Effector CD4-positive, alpha-beta T cell (primary cell): Measurements from ENCODE around the gene SBNO2.

ENCODE experiments used
- DNase-seq: peaks from one replicate; pipeline ENCODE4 v3.0.0-alpha.2; 2020

The SBNO2 gene

GRCh38 chr19:1153891-1154730, 20.0 kb downstream of the SBNO2 start:
- no peak for DNase-seq

- no peak for DNase-seq
These were observed 22.0 kb downstream of the SBNO2 start for GRCh38 chr19:1151917-1152587.

DNA sequence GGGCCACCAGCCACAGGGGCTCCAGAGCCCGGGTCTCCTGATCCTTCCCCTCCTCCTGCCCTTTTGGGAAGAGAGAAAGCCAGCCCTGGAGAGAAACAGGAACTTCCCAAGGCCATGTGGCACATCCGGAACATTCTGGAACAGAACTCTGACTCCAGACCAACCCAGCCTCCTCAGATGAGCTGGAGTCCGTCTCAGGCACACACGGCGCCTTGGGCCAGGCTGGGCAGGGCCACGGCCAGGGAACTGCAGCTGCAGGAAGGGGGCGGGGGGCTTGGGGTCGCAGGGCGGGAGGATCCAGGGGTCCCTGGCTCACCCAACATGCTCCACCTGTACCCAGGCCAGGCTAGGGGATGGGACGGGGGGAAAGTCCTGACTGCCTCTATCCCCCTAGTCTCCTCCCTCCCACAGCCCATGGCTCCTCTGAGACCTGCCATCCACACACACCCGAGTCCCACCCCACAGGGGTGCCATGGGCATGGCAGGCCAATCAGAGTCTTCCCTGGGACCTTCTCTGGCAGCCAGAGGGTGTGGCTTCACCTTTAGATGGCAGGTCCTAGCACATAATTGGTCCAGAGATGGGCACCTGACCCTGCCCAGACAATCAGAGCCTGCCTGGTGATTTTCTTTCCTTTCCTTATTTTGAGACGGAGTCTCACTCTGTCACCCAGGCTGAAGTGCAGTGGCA, 22.9 kb downstream of the SBNO2 start:
- no peak for DNase-seq

DNA sequence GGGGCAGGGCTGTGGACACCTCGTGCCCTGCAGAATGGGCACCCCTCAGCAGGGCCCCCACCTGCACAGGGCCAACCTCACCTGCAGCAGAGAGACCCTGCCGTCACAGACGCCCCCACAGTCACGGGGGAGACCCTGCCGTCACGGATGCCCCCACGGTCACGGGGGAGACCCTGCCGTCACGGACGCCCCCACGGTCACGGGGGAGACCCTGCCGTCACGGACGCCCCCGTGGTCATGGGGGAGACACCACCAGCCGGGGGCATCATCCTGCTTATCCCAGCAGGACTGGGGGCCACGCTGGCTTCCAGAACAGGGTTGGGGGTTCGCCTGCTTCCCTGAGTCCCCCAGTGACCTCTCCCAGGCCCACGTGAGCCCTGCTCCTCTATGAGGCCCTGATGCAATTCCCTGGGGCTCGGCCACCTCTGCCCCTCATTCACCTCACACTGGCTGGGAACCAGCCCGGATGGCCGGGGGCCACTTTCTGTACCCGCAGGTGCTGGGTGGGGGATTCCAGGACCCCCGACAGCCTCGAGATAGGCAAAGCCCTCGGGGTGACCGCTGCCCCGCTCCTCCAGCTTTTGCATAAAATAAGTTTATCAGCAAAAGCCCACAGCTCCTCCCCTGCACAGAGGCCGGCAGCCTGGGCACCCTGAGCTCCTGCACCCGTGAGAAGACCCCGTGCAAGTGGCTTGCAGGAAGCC, 23.6 kb downstream of the SBNO2 start:
- DNase-seq, result no peak

DNA sequence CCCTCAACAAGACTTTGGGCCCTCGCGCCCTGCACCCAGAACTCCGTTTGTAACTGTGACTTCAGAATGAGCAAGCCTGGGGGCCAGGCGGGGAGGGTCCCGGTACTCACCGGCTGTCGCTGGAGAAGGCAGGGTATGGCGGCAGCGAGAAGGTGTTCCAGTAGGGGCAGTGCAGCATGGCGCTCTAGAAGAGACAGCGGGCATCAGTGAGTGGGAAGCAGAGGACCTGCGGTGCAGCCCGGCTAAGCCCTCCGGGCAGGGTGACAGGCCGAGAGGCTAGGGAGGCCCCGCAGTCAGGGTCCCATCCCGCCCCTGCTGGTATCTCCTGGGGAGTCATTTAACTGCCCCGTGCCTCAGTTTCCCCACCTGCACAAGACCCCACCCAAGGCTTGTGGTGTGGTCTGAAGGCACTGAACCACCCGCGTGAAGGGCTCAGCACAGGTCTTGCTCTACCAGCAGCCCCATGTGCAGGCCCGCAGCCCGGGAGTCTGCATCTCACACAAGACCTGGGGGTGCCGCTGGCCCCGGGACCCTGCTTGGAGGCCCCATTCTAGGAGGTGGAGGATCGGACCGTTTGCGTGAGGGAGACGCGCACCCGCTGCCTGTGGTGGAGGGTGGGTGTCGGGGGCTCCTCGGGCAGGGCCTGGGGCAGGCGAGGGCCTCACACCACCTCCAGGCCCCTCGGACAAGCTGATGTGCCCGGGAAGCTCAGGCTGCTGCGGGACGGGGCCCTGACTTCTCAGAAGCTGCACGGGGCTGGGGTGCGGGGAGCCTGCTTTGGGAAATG, 24.6 kb downstream of the SBNO2 start:
- no peak for DNase-seq

DNA sequence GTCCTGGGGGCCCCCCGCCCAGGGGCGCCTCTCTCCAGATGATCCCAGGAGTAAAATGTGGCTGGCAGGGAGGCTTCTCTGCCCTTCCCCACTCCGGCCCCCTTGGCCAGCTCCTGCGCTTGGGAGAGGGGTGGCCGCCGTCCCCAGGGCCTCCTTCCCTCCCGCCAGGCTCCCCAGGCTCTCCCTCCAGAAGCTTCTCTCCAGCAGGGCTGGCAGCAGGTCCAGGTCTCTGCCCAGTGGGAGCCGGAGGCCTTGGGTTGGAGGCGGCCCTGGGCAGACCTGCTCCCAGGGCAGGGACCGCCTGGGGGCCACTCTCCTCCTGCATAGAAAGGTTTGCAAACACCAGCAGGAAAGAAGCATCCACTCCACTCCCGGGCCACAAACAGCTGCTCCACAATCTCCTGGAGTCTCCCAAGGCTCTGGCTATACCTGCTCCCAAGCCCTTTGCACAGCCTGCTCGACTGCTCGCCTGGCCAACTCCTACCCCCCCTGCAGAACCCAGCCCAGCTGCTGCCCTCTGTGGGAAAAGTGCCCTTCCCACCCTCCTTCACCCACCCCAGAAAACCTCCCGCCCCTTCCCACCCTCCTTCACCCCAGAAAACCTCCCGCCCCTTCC, 26.0 kb downstream of the SBNO2 start:
- DNase-seq, result no peak

- DNase-seq, result no peak
These were observed 26.9 kb downstream of the SBNO2 start for GRCh38 chr19:1146858-1147780.

DNA sequence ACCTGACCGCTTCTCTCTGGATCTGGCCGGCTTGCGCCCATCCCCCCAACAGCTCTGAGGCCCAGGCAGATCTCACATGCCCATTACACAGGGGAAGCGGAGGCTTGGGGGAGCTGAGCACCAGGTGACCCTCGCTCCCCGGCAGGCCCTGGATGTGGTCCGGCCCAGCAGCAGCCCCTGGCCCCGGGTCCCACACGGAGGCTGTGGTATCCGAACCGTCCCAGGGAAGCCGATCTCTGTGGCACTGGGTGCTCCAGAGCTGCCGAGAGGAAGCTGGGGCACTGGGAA, 27.7 kb downstream of the SBNO2 start:
- DNase-seq, result no peak

- no peak for DNase-seq
These were observed 28.2 kb downstream of the SBNO2 start for GRCh38 chr19:1145635-1146411.

DNA sequence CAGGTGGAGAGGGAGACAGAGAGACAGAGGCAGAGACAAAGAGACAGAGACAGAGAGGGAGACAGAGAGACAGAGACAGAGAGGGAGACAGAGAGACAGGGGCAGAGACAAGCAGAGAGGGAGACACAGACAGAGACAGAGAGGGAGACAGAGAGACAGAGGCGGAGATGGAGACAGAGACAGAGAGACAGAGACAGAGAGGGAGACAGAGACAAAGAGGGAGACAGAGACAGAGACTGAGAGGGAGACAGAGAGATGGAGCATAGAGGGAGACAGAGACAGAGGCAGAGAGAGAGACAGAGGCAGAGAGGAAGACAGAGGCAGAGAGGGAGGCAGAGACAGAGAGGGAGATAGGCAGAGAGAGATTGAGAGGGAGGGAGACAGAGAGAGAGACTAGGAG, 29.3 kb downstream of the SBNO2 start:
- DNase-seq, result no peak

GRCh38 chr19:1143828-1144399, 30.2 kb downstream of the SBNO2 start:
- DNase-seq, result no peak

GRCh38 chr19:1141944-1142343, 32.1 kb downstream of the SBNO2 start:
- DNase-seq, result no peak

DNA sequence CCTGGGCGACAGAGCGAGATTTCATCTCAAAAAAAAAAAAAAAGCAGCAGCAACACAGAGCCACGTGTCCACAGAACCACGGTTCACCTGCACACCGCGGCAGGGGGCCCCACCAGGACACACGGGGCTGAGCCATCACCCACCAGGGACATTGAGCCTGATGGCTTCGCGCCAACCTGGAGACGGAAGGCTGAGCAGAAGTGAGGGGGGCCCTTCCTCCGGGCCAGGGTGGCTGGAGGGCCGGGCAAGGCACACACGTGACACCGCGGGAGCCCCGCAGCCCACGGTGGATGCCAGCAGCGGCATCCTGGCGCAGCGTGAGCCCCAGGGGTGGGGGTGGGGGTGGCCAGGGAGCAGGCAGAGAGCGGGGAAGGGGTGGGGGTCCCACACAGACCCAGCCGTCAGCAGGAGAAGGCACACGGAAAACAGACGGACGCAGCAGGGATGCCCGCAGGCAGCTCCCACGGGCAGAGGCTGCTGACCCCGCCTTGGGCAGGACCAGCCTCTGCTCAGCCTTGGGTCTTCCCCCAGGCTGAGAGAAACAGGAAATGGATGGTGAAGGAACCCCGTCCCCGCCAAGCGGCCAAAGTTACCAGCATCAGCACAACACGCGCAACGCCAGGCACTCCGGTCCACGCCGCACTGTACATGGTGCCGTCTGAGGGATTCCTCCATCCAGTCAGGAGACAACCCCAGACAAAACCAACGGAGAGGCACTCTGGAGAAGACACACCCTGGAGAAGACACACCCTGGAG, 33.6 kb downstream of the SBNO2 start:
- DNase-seq, result no peak

DNA sequence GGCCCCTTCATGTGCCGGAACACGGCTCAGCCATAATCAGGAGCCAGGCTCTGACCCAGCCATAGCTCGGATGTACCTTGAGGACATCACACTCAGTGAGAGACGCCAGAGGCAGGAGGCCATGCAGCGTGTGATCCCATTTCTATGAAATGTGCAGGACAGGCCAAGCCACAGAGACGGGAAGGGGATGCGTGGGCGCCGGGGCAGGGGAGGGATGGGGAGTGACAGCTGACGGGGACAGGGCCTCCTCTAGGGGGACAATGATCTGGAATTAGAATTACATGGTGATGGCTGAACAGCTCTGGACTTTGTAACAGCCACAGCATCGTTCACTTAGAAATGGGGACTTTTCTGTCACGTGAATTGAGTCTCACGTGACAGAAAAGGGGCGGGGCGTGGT, 34.9 kb downstream of the SBNO2 start:
- DNase-seq, result no peak

DNA sequence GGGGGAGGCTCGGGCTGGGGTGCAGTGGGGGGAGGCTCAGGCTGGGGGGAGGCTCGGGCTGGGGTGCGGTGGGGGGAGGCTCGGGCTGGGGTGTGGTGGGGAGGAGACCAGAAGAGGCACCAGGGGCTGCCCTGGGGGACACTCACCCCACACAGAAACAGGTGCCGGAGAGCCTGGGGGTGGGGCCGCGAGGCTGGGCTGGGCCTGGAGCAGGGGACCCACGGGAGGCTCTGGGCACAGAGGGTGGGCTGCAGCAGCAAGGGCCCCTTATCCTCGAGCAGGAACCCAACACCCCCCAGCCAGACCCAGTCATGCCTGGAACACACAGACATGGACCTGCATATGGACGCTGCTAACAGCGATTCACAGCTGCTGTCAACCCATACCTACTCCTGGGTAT, 35.9 kb downstream of the SBNO2 start:
- no peak for DNase-seq

GRCh38 chr19:1136621-1137317, 37.3 kb downstream of the SBNO2 start:
- DNase-seq, result no peak

- DNase-seq, result no peak
These were observed 37.9 kb downstream of the SBNO2 start for GRCh38 chr19:1136201-1136600.

DNA sequence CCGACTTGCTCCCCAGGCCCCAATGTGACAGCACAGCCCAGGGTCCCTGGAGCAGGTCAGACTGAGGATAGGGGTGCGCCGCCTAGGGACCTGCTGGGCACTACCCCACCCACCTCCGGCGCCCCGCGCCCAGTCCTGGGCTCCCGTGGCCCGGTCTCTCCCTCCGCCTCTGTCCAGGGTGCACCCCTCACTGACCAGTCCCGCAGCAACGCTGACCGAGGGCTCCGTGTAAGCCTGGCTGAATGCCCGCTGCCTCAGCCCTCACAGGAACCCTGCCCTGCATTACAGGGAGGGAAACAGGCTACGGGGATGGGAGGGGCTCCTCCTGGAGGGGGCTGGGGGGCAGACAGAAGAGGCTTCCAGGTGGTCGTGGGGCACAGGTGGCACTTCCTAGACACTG, 38.6 kb downstream of the SBNO2 start:
- DNase-seq, result no peak
